ENCODE data around the gene RAPGEF5. TPM values are rescaled to one million over a fixed set of nuclear protein-coding genes. Genes with fewer than 3 reads are reported as not detected.

Gene RAPGEF5
- polyA plus RNA-seq, 1 donor = 29.8 TPM

DNA sequence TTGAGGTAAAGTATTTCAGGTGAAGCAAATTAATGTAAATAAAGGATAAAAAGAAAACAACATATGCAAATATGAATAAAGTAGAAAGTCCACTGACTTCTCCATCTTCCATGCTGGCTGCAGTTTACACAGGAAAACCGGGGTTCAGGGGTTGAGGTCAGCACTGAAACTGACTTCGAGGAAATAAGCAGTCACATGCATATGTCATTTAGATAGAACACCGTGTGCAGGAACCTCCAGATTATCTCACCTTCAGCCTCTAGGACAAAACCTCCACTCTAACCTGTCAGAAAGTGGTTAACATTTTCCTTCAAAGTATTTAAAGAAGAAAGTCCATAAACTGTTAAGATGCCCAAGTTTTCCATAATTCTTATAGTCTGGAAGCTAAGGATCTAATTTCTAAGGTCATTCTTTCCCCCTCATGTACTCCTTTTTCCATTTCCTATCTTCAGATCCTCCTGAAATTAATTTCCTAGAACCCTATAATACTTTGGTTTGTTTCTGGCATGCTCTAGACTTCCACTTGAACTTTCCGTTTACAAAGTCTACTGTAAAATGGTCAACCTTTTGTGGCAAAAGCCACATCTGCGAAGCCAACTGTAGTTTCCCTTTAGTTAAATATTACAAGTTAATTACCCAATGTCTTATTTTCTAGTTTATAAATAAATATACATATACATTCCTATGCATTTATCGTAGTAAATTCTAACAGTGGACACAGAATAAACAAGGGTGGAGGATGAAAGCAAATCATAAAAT lies 173.3 kb downstream of the RAPGEF5 start:
- H3K27ac ChIP-seq (ENCODE audit: low read length) = no peak overlapping the region
- H3K9me3 ChIP-seq (ENCODE audit: control insufficient read depth, low read depth, low read length) = peaks cover 2% of the 10 kb centered on the region
- WGBS (ENCODE audit: insufficient coverage, low lambda C conversion rate) = 73% methylated on average over 2 of the region's 6 CpGs
- H3K4me1 ChIP-seq (ENCODE audit: control insufficient read depth, insufficient read depth, low read length) = no peaks in the 10 kb centered on the region
- peaks cover 16% of the 10 kb centered on the region for H3K36me3 ChIP-seq (ENCODE audit: control insufficient read depth, insufficient read depth, low read length)
- DNase-seq = peak in 1 of 2 donors; percentile 25
- no peak overlapping the region for H3K4me3 ChIP-seq (ENCODE audit: low read length)
- no peaks in the 10 kb centered on the region for H3K27me3 ChIP-seq (ENCODE audit: control insufficient read depth, insufficient read depth, low read length)

DNA sequence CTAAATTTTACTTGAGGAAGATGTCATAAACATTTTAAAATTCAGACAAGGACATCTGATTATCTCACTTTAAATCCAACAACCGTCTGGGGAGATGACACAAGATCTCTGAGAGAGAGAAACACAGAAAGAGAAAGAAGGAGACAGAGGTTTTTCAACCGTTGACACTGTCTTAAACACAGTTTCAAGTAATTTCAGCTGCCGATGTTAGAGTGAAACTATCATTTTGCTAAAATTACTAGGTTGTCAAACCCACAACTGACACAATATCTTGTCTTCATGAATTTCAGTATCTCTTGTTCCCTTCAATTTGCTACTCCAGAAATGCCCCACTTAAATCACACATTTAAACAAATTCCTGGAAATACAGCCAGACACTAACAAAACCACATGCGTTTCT lies 174.8 kb downstream of the RAPGEF5 start:
- DNase-seq = no peak
- Histone ChIP-seq H3K9me3 (ENCODE audit: control insufficient read depth, low read depth, low read length) (peaks cover 2% of the 10 kb centered on the region), H3K4me1 (ENCODE audit: control insufficient read depth, insufficient read depth, low read length) (no peaks in the 10 kb centered on the region), H3K36me3 (ENCODE audit: control insufficient read depth, insufficient read depth, low read length) (peaks cover 21% of the 10 kb centered on the region), H3K27me3 (ENCODE audit: control insufficient read depth, insufficient read depth, low read length) (no peaks in the 10 kb centered on the region), H3K4me3 (ENCODE audit: low read length) (no peak overlapping the region), H3K27ac (ENCODE audit: low read length) (no peak overlapping the region)
- WGBS (ENCODE audit: insufficient coverage, low lambda C conversion rate) = 90% methylated on average over 2 of the region's 4 CpGs

DNA sequence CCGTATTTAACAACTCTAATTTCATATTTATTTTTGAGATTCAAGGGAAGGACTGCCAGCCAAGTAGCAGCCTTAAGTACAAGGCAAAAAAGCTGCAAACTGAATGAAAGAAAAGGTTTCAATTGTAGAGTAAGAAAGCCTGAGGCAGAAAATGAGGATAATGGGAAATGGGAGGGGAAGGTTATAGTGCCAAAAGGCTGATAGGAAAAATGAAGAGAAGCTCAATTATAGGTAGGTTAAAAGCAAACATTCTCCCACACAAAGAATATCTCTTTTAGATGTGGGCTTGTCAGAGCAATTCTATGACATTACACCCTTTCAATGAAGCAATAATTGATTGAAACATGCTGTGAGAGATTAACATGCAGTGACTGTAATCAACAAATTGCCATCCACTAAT lies 175.3 kb downstream of the RAPGEF5 start:
- WGBS (ENCODE audit: insufficient coverage, low lambda C conversion rate) = 86% methylated on average over 1 of the region's 1 CpG
- Histone ChIP-seq H3K4me3 (ENCODE audit: low read length) (no peak overlapping the region), H3K9me3 (ENCODE audit: control insufficient read depth, low read depth, low read length) (peaks cover 2% of the 10 kb centered on the region)

DNA sequence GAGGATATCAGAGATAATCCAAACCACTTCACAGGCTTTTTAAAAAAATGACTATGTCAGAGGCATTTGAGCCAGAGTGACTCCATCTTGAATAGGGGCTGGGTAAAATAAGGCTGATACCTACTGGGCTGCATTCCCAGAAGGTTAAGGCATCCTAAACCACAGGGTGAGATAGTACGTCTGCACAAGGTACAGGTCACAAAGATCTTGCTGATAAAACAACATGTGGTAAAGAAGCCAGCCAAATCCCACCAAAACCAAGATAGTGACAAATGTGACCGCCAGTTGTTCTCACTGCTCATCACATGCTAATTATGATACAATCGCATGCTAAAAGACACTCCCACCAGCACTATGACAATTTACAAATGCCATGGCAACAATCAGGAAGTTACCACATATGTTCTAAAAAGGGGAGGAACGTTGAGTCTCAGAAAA lies 177.5 kb downstream of the RAPGEF5 start:
- no peak overlapping the region for H3K27ac ChIP-seq (ENCODE audit: low read length)
- 100% methylated on average over 1 of the region's 4 CpGs for WGBS (ENCODE audit: insufficient coverage, low lambda C conversion rate)
- no peak overlapping the region for H3K4me3 ChIP-seq (ENCODE audit: low read length)
- no peaks in the 10 kb centered on the region for H3K27me3 ChIP-seq (ENCODE audit: control insufficient read depth, insufficient read depth, low read length)
- peaks cover 2% of the 10 kb centered on the region for H3K9me3 ChIP-seq (ENCODE audit: control insufficient read depth, low read depth, low read length)
- H3K36me3 ChIP-seq (ENCODE audit: control insufficient read depth, insufficient read depth, low read length) = peaks cover 20% of the 10 kb centered on the region
- H3K4me1 ChIP-seq (ENCODE audit: control insufficient read depth, insufficient read depth, low read length) = no peaks in the 10 kb centered on the region
- no peak for DNase-seq

More for the DNA sequence above, 175.3 kb downstream of the RAPGEF5 start:
- Histone ChIP-seq H3K27me3 (ENCODE audit: control insufficient read depth, insufficient read depth, low read length) (no peaks in the 10 kb centered on the region), H3K27ac (ENCODE audit: low read length) (no peak overlapping the region), H3K36me3 (ENCODE audit: control insufficient read depth, insufficient read depth, low read length) (peaks cover 21% of the 10 kb centered on the region), H3K4me1 (ENCODE audit: control insufficient read depth, insufficient read depth, low read length) (no peaks in the 10 kb centered on the region)
- no peak for DNase-seq

DNA sequence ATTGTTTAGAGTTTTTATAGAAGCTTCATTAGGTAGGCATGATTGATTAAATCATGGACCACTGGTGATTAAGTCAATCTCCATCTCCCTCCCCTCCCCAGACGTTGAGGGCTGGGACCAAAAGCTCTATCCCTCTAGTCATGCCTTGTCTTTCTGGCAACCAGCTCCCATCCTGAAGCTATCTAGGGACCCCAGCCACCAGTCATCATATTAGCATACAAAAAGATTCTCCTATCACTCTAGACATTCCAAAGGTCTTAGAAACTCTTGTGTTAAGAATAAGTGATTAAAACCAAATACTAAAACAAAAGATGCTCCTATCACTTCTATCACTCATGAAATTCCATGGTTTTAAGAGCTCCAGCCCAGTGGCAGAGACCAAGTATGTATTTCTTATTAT lies 178.2 kb downstream of the RAPGEF5 start:
- Histone ChIP-seq H3K4me3 (ENCODE audit: low read length) (no peak overlapping the region), H3K4me1 (ENCODE audit: control insufficient read depth, insufficient read depth, low read length) (no peaks in the 10 kb centered on the region), H3K27ac (ENCODE audit: low read length) (no peak overlapping the region), H3K36me3 (ENCODE audit: control insufficient read depth, insufficient read depth, low read length) (peaks cover 24% of the 10 kb centered on the region), H3K27me3 (ENCODE audit: control insufficient read depth, insufficient read depth, low read length) (no peaks in the 10 kb centered on the region), H3K9me3 (ENCODE audit: control insufficient read depth, low read depth, low read length) (peaks cover 2% of the 10 kb centered on the region)
- no peak for DNase-seq
- no CpG with 5 or more reads among the region's 1 CpG for WGBS (ENCODE audit: insufficient coverage, low lambda C conversion rate)

GRCh38 chr7:22176791-22177412 lies 180.1 kb downstream of the RAPGEF5 start:
- DNase-seq = no peak
- H3K4me3 ChIP-seq (ENCODE audit: low read length) = no peak overlapping the region
- H3K27ac ChIP-seq (ENCODE audit: low read length) = no peak overlapping the region
- H3K9me3 ChIP-seq (ENCODE audit: control insufficient read depth, low read depth, low read length) = peaks cover 2% of the 10 kb centered on the region
- H3K4me1 ChIP-seq (ENCODE audit: control insufficient read depth, insufficient read depth, low read length) = no peaks in the 10 kb centered on the region
- H3K36me3 ChIP-seq (ENCODE audit: control insufficient read depth, insufficient read depth, low read length) = peaks cover 24% of the 10 kb centered on the region
- no CpG with 5 or more reads among the region's 3 CpGs for WGBS (ENCODE audit: insufficient coverage, low lambda C conversion rate)
- no peaks in the 10 kb centered on the region for H3K27me3 ChIP-seq (ENCODE audit: control insufficient read depth, insufficient read depth, low read length)

DNA sequence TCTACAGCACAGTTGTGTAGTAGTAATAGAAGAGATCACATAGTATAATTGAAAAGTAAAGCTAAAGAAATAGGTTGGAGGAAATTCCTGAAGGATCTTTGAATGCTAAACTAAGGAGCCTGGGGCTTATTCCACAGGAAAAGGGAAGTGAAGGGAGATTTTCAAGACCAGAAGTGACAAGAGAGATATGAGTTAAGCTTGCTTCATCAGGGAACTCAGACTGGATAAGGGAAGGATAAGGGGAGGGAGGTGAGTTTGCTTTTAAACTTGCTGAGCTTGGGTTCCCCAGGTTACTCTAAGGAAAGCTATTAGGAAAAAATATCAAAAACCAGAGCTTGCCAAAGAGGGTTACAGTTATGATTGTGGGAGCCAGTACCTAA lies 182.4 kb downstream of the RAPGEF5 start:
- Histone ChIP-seq H3K27me3 (ENCODE audit: control insufficient read depth, insufficient read depth, low read length) (no peaks in the 10 kb centered on the region), H3K4me3 (ENCODE audit: low read length) (no peak overlapping the region), H3K27ac (ENCODE audit: low read length) (no peak overlapping the region), H3K4me1 (ENCODE audit: control insufficient read depth, insufficient read depth, low read length) (no peaks in the 10 kb centered on the region), H3K36me3 (ENCODE audit: control insufficient read depth, insufficient read depth, low read length) (peaks cover 25% of the 10 kb centered on the region), H3K9me3 (ENCODE audit: control insufficient read depth, low read depth, low read length) (no peaks in the 10 kb centered on the region)
- DNase-seq = no peak

DNA sequence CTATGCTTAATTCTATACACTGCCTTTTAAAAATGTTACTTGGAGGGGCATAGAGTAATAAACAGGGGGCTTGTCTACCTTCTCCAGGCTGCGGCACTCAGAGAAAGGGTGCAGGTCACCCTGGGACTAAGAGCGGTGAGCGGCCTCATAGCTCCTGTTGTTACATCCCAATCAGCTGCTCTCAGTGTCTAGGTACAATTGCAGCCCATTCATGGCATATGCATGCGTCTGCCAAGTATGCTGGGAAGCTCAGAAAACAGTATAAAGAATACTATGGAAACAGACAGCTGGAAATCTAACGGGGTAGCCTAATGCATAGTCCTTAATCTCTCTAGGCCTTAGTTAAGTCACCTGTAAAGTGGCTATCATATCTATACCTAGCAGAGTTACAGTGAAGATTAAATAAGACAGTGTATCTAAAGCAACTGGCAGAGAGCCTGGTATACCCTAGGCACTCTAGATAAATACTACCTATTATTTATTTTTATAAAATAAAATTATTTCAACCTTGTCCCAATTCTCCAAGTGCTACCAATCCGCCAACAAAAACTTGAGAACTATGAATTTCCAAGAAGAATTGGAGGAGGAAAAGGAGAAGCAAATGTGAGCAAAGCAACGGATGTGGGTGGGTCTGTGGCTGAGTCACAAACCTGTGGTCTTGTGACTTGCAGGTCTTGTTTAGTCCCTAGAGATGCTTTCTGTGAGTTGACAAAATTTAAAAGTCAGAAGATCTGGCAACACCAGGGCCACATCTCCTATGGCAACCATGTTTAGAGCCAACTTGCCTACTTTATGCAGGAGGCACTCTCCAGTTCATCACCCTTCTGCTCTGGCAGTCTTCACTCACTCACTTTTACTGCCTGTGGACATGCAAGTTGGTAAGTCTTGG lies 183.0 kb downstream of the RAPGEF5 start:
- Histone ChIP-seq H3K27ac (ENCODE audit: low read length) (no peak overlapping the region), H3K4me3 (ENCODE audit: low read length) (no peak overlapping the region), H3K36me3 (ENCODE audit: control insufficient read depth, insufficient read depth, low read length) (peaks cover 23% of the 10 kb centered on the region), H3K27me3 (ENCODE audit: control insufficient read depth, insufficient read depth, low read length) (no peaks in the 10 kb centered on the region), H3K4me1 (ENCODE audit: control insufficient read depth, insufficient read depth, low read length) (no peaks in the 10 kb centered on the region), H3K9me3 (ENCODE audit: control insufficient read depth, low read depth, low read length) (no peaks in the 10 kb centered on the region)
- DNase-seq = no peak
- WGBS (ENCODE audit: insufficient coverage, low lambda C conversion rate) = 100% methylated on average over 1 of the region's 7 CpGs

DNA sequence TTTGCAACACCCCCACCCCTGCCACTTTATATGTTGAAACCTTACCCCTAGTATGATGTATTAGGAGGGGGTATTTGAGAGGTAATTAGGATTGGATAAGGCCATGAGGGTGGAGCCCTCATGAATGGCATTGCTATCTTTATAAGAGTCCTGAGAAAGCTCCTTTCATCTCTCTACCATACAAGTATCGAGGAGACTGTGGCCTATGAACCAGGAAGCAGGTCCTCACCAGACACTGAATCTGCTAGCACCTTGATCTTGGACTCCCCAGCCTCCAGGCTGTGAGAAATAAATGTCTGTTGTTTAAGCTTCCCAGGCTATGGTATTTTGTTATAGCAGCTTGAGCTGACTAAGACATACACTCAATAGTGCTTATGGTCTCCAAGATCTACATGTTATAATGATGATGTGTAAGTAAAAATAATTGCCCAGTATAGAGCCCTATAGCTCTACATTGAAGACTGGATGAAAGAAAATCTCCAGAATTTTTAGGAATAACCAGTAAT lies 188.8 kb downstream of the RAPGEF5 start:
- Histone ChIP-seq H3K27ac (ENCODE audit: low read length) (no peak overlapping the region), H3K4me1 (ENCODE audit: control insufficient read depth, insufficient read depth, low read length) (no peaks in the 10 kb centered on the region), H3K27me3 (ENCODE audit: control insufficient read depth, insufficient read depth, low read length) (no peaks in the 10 kb centered on the region), H3K4me3 (ENCODE audit: low read length) (no peak overlapping the region), H3K9me3 (ENCODE audit: control insufficient read depth, low read depth, low read length) (no peaks in the 10 kb centered on the region), H3K36me3 (ENCODE audit: control insufficient read depth, insufficient read depth, low read length) (peaks cover 14% of the 10 kb centered on the region)
- WGBS (ENCODE audit: insufficient coverage, low lambda C conversion rate) = no CpG with 5 or more reads among the region's 1 CpG
- DNase-seq = peak in 1 of 2 donors; percentile 16

- Histone ChIP-seq H3K27me3 (ENCODE audit: control insufficient read depth, insufficient read depth, low read length) (no peaks in the 10 kb centered on the region), H3K36me3 (ENCODE audit: control insufficient read depth, insufficient read depth, low read length) (peaks cover 18% of the 10 kb centered on the region), H3K9me3 (ENCODE audit: control insufficient read depth, low read depth, low read length) (no peaks in the 10 kb centered on the region), H3K4me3 (ENCODE audit: low read length) (no peak overlapping the region), H3K27ac (ENCODE audit: low read length) (no peak overlapping the region), H3K4me1 (ENCODE audit: control insufficient read depth, insufficient read depth, low read length) (no peaks in the 10 kb centered on the region)
- no peak for DNase-seq
- 83% methylated on average over 1 of the region's 1 CpG for WGBS (ENCODE audit: insufficient coverage, low lambda C conversion rate)
Observed at GRCh38 chr7:22167482-22167881, 189.5 kb downstream of the RAPGEF5 start.

All from large intestine (tissue), 3 donors.